ENCODE results near the gene PTGER2.

GRCh38 chr14:52312931-52313355 is 1.2 kb upstream of the PTGER2 start:
- TF ChIP-seq CTCF (conservative IDR thresholded peaks at IDR 0.05; ENCODE audit: low read depth, low read length): no peak
- TF ChIP-seq EZH2 (IDR thresholded peaks at IDR 0.05; ENCODE audit: borderline replicate concordance, low read depth, low read length, poor library complexity, severe bottlenecking): no peak

Data from A673 (cell line).